ENCODE results near the gene ROGDI.

GRCh38 chr16:4805231-4805630, 2.8 kb upstream of the ROGDI start:
- TF ChIP-seq CTCF (IDR thresholded peaks at IDR 0.05) (no peak), EP300 (IDR thresholded peaks at IDR 0.05) (no peak)

Data from A549 (cell line).